H1 (cell line): ENCODE results near the gene ABCC2. TPM values are rescaled to one million over a fixed set of nuclear protein-coding genes. Genes with fewer than 3 reads are reported as not detected.

Source experiments
- CTCF ChIA-PET: fragments of 300-600 bp; sonication (Branson Sonifier 250); formaldehyde crosslinking; loops from one replicate; lab custom pipeline; 2021; ENCODE audit not compliant: partially characterized antibody; lab: Charles Lee
- POLR2A ChIA-PET: fragments of 300-600 bp; sonication (Branson Sonifier 250); formaldehyde crosslinking; loops from one replicate; lab custom pipeline; 2021; ENCODE audit warnings: inconsistent platforms; ENCODE audit not compliant: partially characterized antibody; lab: Charles Lee
- DNase-seq, 2 experiments: peaks; one replicate each; pipeline versions ENCODE4 v3.0.0 to v3.0.0-alpha.2; 2010 to 2022; ENCODE audit warnings: low spot score in 2 of 2, low read depth in 1 of 2, mixed read lengths in 1 of 2
- FAIRE-seq: peaks from 2 replicates; lab custom pipeline; 2011; peaks lifted over from hg19 to GRCh38; lab: Jason Lieb, UNC
- H2AFZ ChIP-seq: 2 replicates; pipeline ENCODE4 v1.8.1; 2012; ENCODE audit warnings: low read length, inconsistent platforms
- H2AK5ac ChIP-seq: 2 replicates; pipeline ENCODE4 v1.6.1; 2013; ENCODE audit warnings: low read depth, low read length
- H2BK120ac ChIP-seq: replicated peaks from 2 replicates; pipeline ENCODE3; 2013; ENCODE audit warnings: low read depth, low read length, inconsistent platforms
- H2BK12ac ChIP-seq: 2 replicates; pipeline ENCODE4 v1.6.1; 2013; ENCODE audit warnings: low read depth, low read length
- H2BK15ac ChIP-seq: 2 replicates; pipeline ENCODE4 v1.6.1; 2013; ENCODE audit warnings: low read length
- H2BK20ac ChIP-seq: 2 replicates; pipeline ENCODE4 v1.6.1; 2013; ENCODE audit warnings: low read length
- H2BK5ac ChIP-seq: 2 replicates; pipeline ENCODE4 v1.6.1; 2013; ENCODE audit warnings: low read depth, low read length
- H3K14ac ChIP-seq: 2 replicates; pipeline ENCODE4 v1.6.1; 2013; ENCODE audit warnings: inconsistent platforms; ENCODE audit not compliant: insufficient read length
- H3K18ac ChIP-seq: 2 replicates; pipeline ENCODE4 v1.6.1; 2013; ENCODE audit warnings: low read length; ENCODE audit errors: extremely low read depth
- H3K23ac ChIP-seq: 2 replicates; pipeline ENCODE4 v1.6.1; 2013; ENCODE audit warnings: inconsistent platforms; ENCODE audit not compliant: insufficient read length
- H3K23me2 ChIP-seq: 2 replicates; pipeline ENCODE4 v1.6.1; 2013; ENCODE audit warnings: low read depth, low read length
- H3K27ac ChIP-seq: 2 replicates; pipeline ENCODE4 v1.6.1; 2011; ENCODE audit warnings: low read depth, low read length, inconsistent platforms
- H3K27me3 ChIP-seq, 4 experiments: replicated peaks in 1 of 4; 1 replicate in 1 of 4; 2 replicates in 3 of 4; pipeline versions ENCODE4 v1.6.1 to v1.8.1; 2011 to 2013; ENCODE audit warnings: low read length in 3 of 4, mild to moderate bottlenecking in 3 of 4, inconsistent platforms in 2 of 4, mixed read lengths in 2 of 4, moderate library complexity in 1 of 4; ENCODE audit not compliant: control insufficient read depth in 3 of 4, insufficient read depth in 3 of 4; ENCODE audit errors: extremely low read depth in 1 of 4
- H3K36me3 ChIP-seq, 4 experiments: 2 replicates each; pipeline versions ENCODE4 v1.6.1 to v1.8.1; 2011 to 2013; ENCODE audit warnings: mild to moderate bottlenecking in 4 of 4, low read length in 3 of 4, moderate library complexity in 2 of 4, control low read depth in 1 of 4, inconsistent platforms in 1 of 4; ENCODE audit not compliant: insufficient read depth in 4 of 4, control insufficient read depth in 2 of 4
- H3K4ac ChIP-seq: replicated peaks from 2 replicates; pipeline ENCODE3; 2013; ENCODE audit warnings: low read length, low read depth, mixed read lengths, inconsistent platforms; ENCODE audit not compliant: insufficient read length
- H3K4me1 ChIP-seq, 4 experiments: replicated peaks in 1 of 4; 1 replicate in 1 of 4; 2 replicates in 3 of 4; pipeline versions ENCODE4 v1.6.1 to v1.8.1; 2011 to 2013; ENCODE audit warnings: low read length in 3 of 4, inconsistent platforms in 2 of 4, mixed read lengths in 1 of 4; ENCODE audit not compliant: insufficient read depth in 4 of 4, control insufficient read depth in 3 of 4
- H3K4me2 ChIP-seq, 2 experiments: 2 replicates each; pipeline versions ENCODE4 v1.6.1 to v1.8.1; 2011 to 2013; ENCODE audit warnings: low read depth in 2 of 2, low read length in 2 of 2, control low read depth in 1 of 2, inconsistent platforms in 1 of 2, mild to moderate bottlenecking in 1 of 2; ENCODE audit not compliant: insufficient read depth in 1 of 2
- H3K4me3 ChIP-seq, 4 experiments: fragments of 200-600, 300-600 bp in 1 of 4; sonication (generic), shearing (Covaris generic), sonication (Bioruptor Twin) in 1 of 4; 2 replicates each; pipeline versions ENCODE4 v1.5.1 to v1.8.1; 2011 to 2016; ENCODE audit warnings: low read length in 4 of 4, low read depth in 3 of 4, control low read depth in 2 of 4, inconsistent platforms in 2 of 4, mild to moderate bottlenecking in 2 of 4, mixed read lengths in 1 of 4, moderate library complexity in 1 of 4; ENCODE audit not compliant: insufficient read depth in 2 of 4; ENCODE audit errors: extremely low read depth in 1 of 4
- H3K56ac ChIP-seq: replicated peaks from 2 replicates; pipeline ENCODE3; 2013; ENCODE audit warnings: low read depth, mild to moderate bottlenecking, mixed read lengths, low read length, inconsistent platforms; ENCODE audit not compliant: insufficient read length
- H3K79me1 ChIP-seq: 2 replicates; pipeline ENCODE4 v1.6.1; 2013; ENCODE audit warnings: low read depth, low read length, control low read depth
- H3K79me2 ChIP-seq, 2 experiments: 2 replicates each; pipeline versions ENCODE4 v1.6.1 to v1.8.1; 2012 to 2013; ENCODE audit warnings: low read length in 2 of 2, mild to moderate bottlenecking in 2 of 2, inconsistent platforms in 1 of 2; ENCODE audit not compliant: insufficient read depth in 2 of 2, control insufficient read depth in 1 of 2
- H3K9ac ChIP-seq, 4 experiments: replicated peaks in 1 of 4; 1 replicate in 1 of 4; 2 replicates in 3 of 4; pipeline versions ENCODE4 v1.6.1 to v1.8.1; 2011 to 2013; ENCODE audit warnings: low read depth in 3 of 4, low read length in 3 of 4, control low read depth in 2 of 4, mild to moderate bottlenecking in 2 of 4, moderate library complexity in 2 of 4, inconsistent platforms in 1 of 4; ENCODE audit errors: extremely low read depth in 1 of 4
- H3K9me3 ChIP-seq, 2 experiments: 2 replicates each; pipeline versions ENCODE4 v1.6.1 to v1.8.1; 2012 to 2013; ENCODE audit warnings: mild to moderate bottlenecking in 2 of 2, moderate library complexity in 2 of 2, control low read depth in 1 of 2, inconsistent platforms in 1 of 2, low read depth in 1 of 2, low read length in 1 of 2, mixed read lengths in 1 of 2; ENCODE audit not compliant: insufficient read depth in 2 of 2
- H4K20me1 ChIP-seq, 2 experiments: replicated peaks in 1 of 2; 2 replicates each; pipeline versions ENCODE3 to v1.8.1; 2011 to 2013; ENCODE audit warnings: inconsistent platforms in 2 of 2, low read length in 2 of 2, mild to moderate bottlenecking in 1 of 2; ENCODE audit not compliant: insufficient read depth in 2 of 2, control insufficient read depth in 1 of 2
- H4K5ac ChIP-seq: 2 replicates; pipeline ENCODE4 v1.6.1; 2013; ENCODE audit warnings: low read length, low read depth, mixed read lengths, inconsistent platforms; ENCODE audit not compliant: insufficient read length
- H4K8ac ChIP-seq: 2 replicates; pipeline ENCODE4 v1.8.0; 2013; ENCODE audit warnings: mild to moderate bottlenecking, moderate library complexity, low read length, inconsistent platforms; ENCODE audit not compliant: insufficient read depth; ENCODE audit errors: extremely low read depth
- H4K91ac ChIP-seq: replicated peaks from 2 replicates; pipeline ENCODE3; 2013; ENCODE audit warnings: low read length, mixed read lengths, inconsistent platforms; ENCODE audit not compliant: insufficient read length
- BACH1 ChIP-seq: IDR thresholded peaks from 2 replicates; pipeline ENCODE4 v1.6.1; 2012; ENCODE audit warnings: low read length, improper control_type of control experiment
- HDAC6 ChIP-seq: IDR thresholded peaks from one replicate; pipeline ENCODE4 v1.7.1; 2012; ENCODE audit warnings: low read depth, mild to moderate bottlenecking, inconsistent platforms, low read length, moderate library complexity
- MAFK ChIP-seq: IDR thresholded peaks from 2 replicates; pipeline ENCODE4 v1.6.1; 2012; ENCODE audit warnings: low read depth, mild to moderate bottlenecking, improper control_type of control experiment, low read length
- RBBP5 ChIP-seq: IDR thresholded peaks from 2 replicates; pipeline ENCODE4 v1.7.1; 2012; ENCODE audit warnings: low read depth, mild to moderate bottlenecking, inconsistent platforms, low read length, moderate library complexity, borderline replicate concordance
- SAP30 ChIP-seq: fragments of 300-600 bp; sonication (generic); IDR thresholded peaks from 2 replicates; pipeline ENCODE4 v1.7.1; 2012; ENCODE audit warnings: low read length, moderate library complexity, mild to moderate bottlenecking, inconsistent platforms; ENCODE audit not compliant: insufficient read depth, insufficient replicate concordance
- TAF1 ChIP-seq: IDR thresholded peaks from 2 replicates; pipeline ENCODE4 v1.6.1; 2011; ENCODE audit warnings: mild to moderate bottlenecking, low read depth, low read length
- TCF12 ChIP-seq: IDR thresholded peaks from 2 replicates; pipeline ENCODE4 v1.6.1; 2011; ENCODE audit warnings: low read depth, mild to moderate bottlenecking, low read length
- WGBS, 2 experiments: shearing (Covaris generic) in 1 of 2; methylation state at CpG; one replicate each; pipeline versions ENCODE4 v1.1.6 to v1.1.7; 2013 to 2015; ENCODE audit warnings: low lambda C conversion rate in 2 of 2, mixed read lengths in 2 of 2, inconsistent platforms in 1 of 2, low coverage in 1 of 2, missing lambda C conversion rate in 1 of 2; ENCODE audit not compliant: insufficient replicate concordance in 2 of 2, insufficient coverage in 1 of 2, insufficient read length in 1 of 2; ENCODE audit errors: extremely low coverage in 1 of 2, missing lambda C conversion rate in 1 of 2; 5-methylcytosine and 5-hydroxymethylcytosine counted together
- polyA plus RNA-seq, 7 experiments: library from polyadenylated mRNA; depleted of rRNA in 3 of 7; stranded (reverse) in 5 of 7; unstranded in 2 of 7; fragments of >200 nt in 5 of 7; fragments of 200-250 nt in 2 of 7; gene quantifications; 1 replicate in 5 of 7; 2 replicates in 1 of 7; 4 replicates in 1 of 7; pipeline versions ENCODE4 v1.2.1 to v1.2.3, GENCODE V29; 2011 to 2013; ENCODE audit warnings: missing spikeins in 2 of 7, mixed read lengths in 2 of 7
- total RNA-seq: library from RNA; stranded (reverse); fragmentation: NEBNext Ultra II Directional; extraction: Animal tissue kit (Norgen Biotek cat#: 25700); gene quantifications from 2 replicates; pipeline ENCODE4 v1.2.1, GENCODE V29; 2021

The ABCC2 gene
- total and polyA plus RNA-seq, 2 of the 8 experiments (the other 6 are each of a cell fraction or from before 2014, with no cell fraction given) = 0.74 to 1.1 TPM

GRCh38 chr10:99850767-99851340, 68.4 kb downstream of the ABCC2 start:
- H3K9ac ChIP-seq = peak overlapping the region in 2 of 4 experiments; percentile 5 to 46; a peak in 2 of 7 replicates
- H3K23me2 ChIP-seq = no peaks in the 10 kb centered on the region
- CTCF ChIA-PET = interaction anchor here (1.0 to 2.4 kb wide), 6 partner anchors 8 to 582 kb away, joined by 3 to 6 read pairs (median 3); no protein-coding TSS in a partner anchor
- H3K4me1 ChIP-seq = peaks cover 8 to 29% (median 20%) of the 10 kb centered on the region in 4 experiments; a peak in 6 of 7 replicates
- H3K27ac ChIP-seq = peak overlapping the region; percentile 86
- peak overlapping the region; percentile 90 for H4K91ac ChIP-seq
- peak overlapping the region; percentile 93 for H4K5ac ChIP-seq
- no peak overlapping the region for H3K23ac ChIP-seq
- H3K56ac ChIP-seq = no peak overlapping the region
- peak overlapping the region; percentile 43 for H2AFZ ChIP-seq
- peak overlapping the region; percentile 88; the same call in 1 of the 2 replicates for H2BK20ac ChIP-seq
- H3K18ac ChIP-seq = peak overlapping the region; percentile 86
- 83% methylated on average over 5 of the region's 5 CpGs; no CpG with 5 or more reads in 1 of the 2 experiments for WGBS, 2 experiments
- DNase-seq (no peak), FAIRE-seq (no peak)
- H2BK120ac ChIP-seq = no peak overlapping the region
- no peaks in the 10 kb centered on the region for H3K79me2 ChIP-seq
- H3K79me1 ChIP-seq = no peaks in the 10 kb centered on the region
- TF ChIP-seq HDAC6 = no peak
- TF ChIP-seq TAF1 = 0 out of 2 replicates have a peak, but pooled peaks have one; percentile 22
- no peak for TF ChIP-seq SAP30
- no peak for TF ChIP-seq TCF12
- TF ChIP-seq RBBP5 = no peak
- no peak for TF ChIP-seq MAFK
- TF ChIP-seq BACH1 = no peak
- H3K27me3 ChIP-seq = no peaks in the 10 kb centered on the region; a peak in 1 of 7 replicates
- POLR2A ChIA-PET = interaction anchor here (1.3 kb wide), 1 partner anchor 24 kb away, joined by 4 read pairs; no protein-coding TSS in a partner anchor
- no peaks in the 10 kb centered on the region for H3K9me3 ChIP-seq
- H2BK12ac ChIP-seq = peak overlapping the region; percentile 98
- peak overlapping the region; percentile 88; the same call in 1 of the 2 replicates for H2AK5ac ChIP-seq
- H4K8ac ChIP-seq = 0 out of 2 replicates have a peak overlapping the region, but pooled peaks have one; percentile 4
- no peaks in the 10 kb centered on the region for H3K36me3 ChIP-seq
- H4K20me1 ChIP-seq = no peaks in the 10 kb centered on the region
- peak overlapping the region; percentile 22 for H3K4ac ChIP-seq
- H2BK15ac ChIP-seq = peak overlapping the region; percentile 77; the same call in 1 of the 2 replicates
- no peak overlapping the region for H3K14ac ChIP-seq
- peak overlapping the region; percentile 79 for H2BK5ac ChIP-seq
- peak overlapping the region; percentile 51 to 62 for H3K4me2 ChIP-seq
- no peak overlapping the region for H3K4me3 ChIP-seq
